Testis (tissue), 3 donors: ENCODE data around the gene RNF213. TPM values are rescaled to one million over a fixed set of nuclear protein-coding genes. Genes with fewer than 3 reads are reported as not detected.

Source experiments
- DNase-seq: peaks from one replicate; pipeline ENCODE4 v3.0.0-alpha.2; 2019
- H3K27ac ChIP-seq, 2 donors: fragments of 200-600 bp; sonication (generic); one replicate each; pipeline ENCODE4 v1.5.1; 2019
- H3K27me3 ChIP-seq: fragments of 200-600 bp; sonication (generic); one replicate; pipeline ENCODE4 v1.5.1; 2019
- H3K36me3 ChIP-seq: fragments of 200-600 bp; sonication (generic); one replicate; pipeline ENCODE4 v1.5.1; 2017; ENCODE audit warnings: low read depth; ENCODE audit errors: missing control alignments
- H3K4me1 ChIP-seq: fragments of 200-600 bp; sonication (generic); one replicate; pipeline ENCODE4 v1.5.1; 2019
- H3K4me3 ChIP-seq, 2 donors: fragments of 200-600 bp; sonication (generic); one replicate each; pipeline ENCODE4 v1.5.1; 2017 to 2019
- H3K9me3 ChIP-seq: fragments of 200-600 bp; sonication (generic); one replicate; pipeline ENCODE4 v1.5.1; 2017
- POLR2A ChIP-seq: fragments of 450-650 bp; IDR thresholded peaks from one replicate; pipeline ENCODE4 v1.6.1; 2017; ENCODE audit warnings: antibody characterized with exemption, mild to moderate bottlenecking, moderate library complexity
- WGBS, 2 donors: methylation state at CpG; one replicate each; pipeline ENCODE4 v1.1.5; 2018; 5-methylcytosine and 5-hydroxymethylcytosine counted together
- intact Hi-C: fragments of 100-400 bp; cut with DNase I; formaldehyde crosslinking; loops from one replicate; pipeline ENCODE4 v1.15.1; 2023; ENCODE audit warnings: low total_unique reads
- polyA plus RNA-seq: library from polyadenylated mRNA; stranded (reverse); fragments of 350-450 nt; fragmentation: Illumina TruSeq; extraction: RNeasy Lipid Tissue Mini Kit (QIAGEN cat#74804); gene quantifications from one replicate; pipeline ENCODE4 v1.2.3, GENCODE V29; 2014; ENCODE audit warnings: low read depth, low replicate concordance; ENCODE audit not compliant: insufficient read depth
- total RNA-seq, 2 donors: library from RNA; depleted of rRNA; stranded (reverse); fragments of >200 nt; gene quantifications; one replicate each; pipeline ENCODE4 v1.2.3, GENCODE V29; 2016
- TF ChIP-seq, protein P1 (sequence below), 3 experiments: fragments of 450-650 bp in 2 of 3; fragments of 200-600 bp in 1 of 3; sonication (generic) in 1 of 3; IDR thresholded peaks; one replicate each; pipeline ENCODE4 v1.5.1; 2016 to 2019; ENCODE audit warnings: antibody characterized with exemption in 3 of 3, mild to moderate bottlenecking in 2 of 3, moderate library complexity in 1 of 3

Gene RNF213
- total and polyA plus RNA-seq, 3 donors from 2014 or later = 25.3 to 68.9 (median 66.9) TPM

DNA sequence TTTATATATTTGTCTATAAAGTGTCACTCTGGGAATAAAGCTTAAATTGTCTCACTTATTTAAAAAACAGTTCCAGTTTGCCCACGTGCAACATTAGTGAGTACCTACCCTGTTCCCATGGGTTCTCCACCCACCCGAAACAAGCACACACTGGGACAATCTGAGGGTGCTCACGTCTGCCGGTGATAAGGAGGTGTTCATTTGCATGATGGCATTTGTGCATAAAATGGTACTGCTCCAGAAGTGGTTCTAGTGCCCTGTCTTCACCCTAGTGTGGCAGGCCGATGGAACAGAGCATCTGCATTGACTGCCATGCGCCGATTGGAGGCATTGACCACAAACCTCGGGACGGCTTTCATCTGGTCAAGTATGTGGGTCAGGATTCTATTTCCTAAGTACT is 118.7 kb downstream of the RNF213 start:
- Histone ChIP-seq H3K36me3 (no peaks in the 10 kb centered on the region), H3K9me3 (no peaks in the 10 kb centered on the region), H3K4me1 (no peaks in the 10 kb centered on the region), H3K4me3 (no peak overlapping the region), H3K27me3 (no peaks in the 10 kb centered on the region), H3K27ac (no peak overlapping the region)
- DNase-seq = no peak
- intact Hi-C loops = no loop called here
- no peak for TF ChIP-seq POLR2A
- TF ChIP-seq, protein P1, sequence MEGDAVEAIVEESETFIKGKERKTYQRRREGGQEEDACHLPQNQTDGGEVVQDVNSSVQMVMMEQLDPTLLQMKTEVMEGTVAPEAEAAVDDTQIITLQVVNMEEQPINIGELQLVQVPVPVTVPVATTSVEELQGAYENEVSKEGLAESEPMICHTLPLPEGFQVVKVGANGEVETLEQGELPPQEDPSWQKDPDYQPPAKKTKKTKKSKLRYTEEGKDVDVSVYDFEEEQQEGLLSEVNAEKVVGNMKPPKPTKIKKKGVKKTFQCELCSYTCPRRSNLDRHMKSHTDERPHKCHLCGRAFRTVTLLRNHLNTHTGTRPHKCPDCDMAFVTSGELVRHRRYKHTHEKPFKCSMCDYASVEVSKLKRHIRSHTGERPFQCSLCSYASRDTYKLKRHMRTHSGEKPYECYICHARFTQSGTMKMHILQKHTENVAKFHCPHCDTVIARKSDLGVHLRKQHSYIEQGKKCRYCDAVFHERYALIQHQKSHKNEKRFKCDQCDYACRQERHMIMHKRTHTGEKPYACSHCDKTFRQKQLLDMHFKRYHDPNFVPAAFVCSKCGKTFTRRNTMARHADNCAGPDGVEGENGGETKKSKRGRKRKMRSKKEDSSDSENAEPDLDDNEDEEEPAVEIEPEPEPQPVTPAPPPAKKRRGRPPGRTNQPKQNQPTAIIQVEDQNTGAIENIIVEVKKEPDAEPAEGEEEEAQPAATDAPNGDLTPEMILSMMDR (IDR thresholded peaks at IDR 0.05) = no peak
- 91 to 92% methylated on average over 9 of the region's 9 CpGs for WGBS, 2 donors

DNA sequence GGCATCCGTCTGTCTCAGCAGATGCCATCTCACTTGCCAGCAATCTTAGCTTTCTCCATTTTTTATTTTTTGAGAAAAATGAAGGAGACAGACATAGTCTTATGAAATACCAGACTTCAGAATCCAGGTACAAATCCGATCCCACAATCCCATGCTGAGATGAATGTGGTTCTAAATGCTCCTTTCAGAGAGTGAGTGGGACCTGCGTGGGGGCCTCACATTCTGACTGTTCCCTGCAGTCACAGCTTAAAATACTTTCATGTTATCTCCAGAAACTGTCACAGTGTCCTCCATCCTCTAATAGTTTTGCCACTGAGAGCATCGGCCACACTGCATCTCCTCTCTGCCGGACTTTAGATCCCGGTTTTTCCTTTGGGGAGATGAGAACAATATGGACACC is 119.4 kb downstream of the RNF213 start:
- DNase-seq = no peak
- Histone ChIP-seq H3K9me3 (no peaks in the 10 kb centered on the region), H3K27me3 (no peaks in the 10 kb centered on the region), H3K27ac (no peak overlapping the region), H3K4me3 (no peak overlapping the region), H3K36me3 (no peaks in the 10 kb centered on the region), H3K4me1 (no peaks in the 10 kb centered on the region)
- no peak for TF ChIP-seq POLR2A
- TF ChIP-seq, protein P1 (IDR thresholded peaks at IDR 0.05) = no peak
- intact Hi-C loops = no loop called here
- 91% methylated on average over 6 of the region's 6 CpGs for WGBS, 2 donors

DNA sequence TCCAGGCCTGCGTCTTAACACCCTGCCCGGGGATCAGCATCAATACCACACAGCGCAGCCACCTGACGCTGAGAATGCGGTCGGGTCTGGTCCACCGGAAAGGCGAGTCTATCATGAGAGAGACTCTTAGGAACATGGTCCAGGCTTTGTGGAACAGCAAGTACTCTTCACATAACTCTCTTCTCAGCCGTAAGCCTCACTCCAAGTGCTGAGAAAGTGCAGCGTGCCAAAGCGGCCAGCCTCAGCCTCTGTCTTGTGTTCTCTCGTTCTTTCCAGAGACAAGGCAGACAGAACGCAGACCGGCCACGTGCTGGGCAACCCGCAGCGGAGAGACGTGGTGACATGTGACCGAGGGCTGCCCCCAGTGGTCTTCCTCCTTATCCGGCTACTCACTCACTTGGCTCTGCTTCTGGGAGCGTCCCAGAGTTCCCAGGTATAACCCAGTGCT is 119.9 kb downstream of the RNF213 start:
- Histone ChIP-seq H3K27me3 (no peaks in the 10 kb centered on the region), H3K4me1 (no peaks in the 10 kb centered on the region), H3K27ac (peak overlapping the region in 1 of 2 donors; percentile 17), H3K4me3 (no peak overlapping the region), H3K36me3 (no peaks in the 10 kb centered on the region), H3K9me3 (no peaks in the 10 kb centered on the region)
- TF ChIP-seq, protein P1 (IDR thresholded peaks at IDR 0.05) = no peak
- TF ChIP-seq POLR2A = no peak
- 82 to 83% methylated on average over 20 to 21 of the region's 21 CpGs for WGBS, 2 donors
- no peak for DNase-seq
- intact Hi-C loops = no loop called here

DNA sequence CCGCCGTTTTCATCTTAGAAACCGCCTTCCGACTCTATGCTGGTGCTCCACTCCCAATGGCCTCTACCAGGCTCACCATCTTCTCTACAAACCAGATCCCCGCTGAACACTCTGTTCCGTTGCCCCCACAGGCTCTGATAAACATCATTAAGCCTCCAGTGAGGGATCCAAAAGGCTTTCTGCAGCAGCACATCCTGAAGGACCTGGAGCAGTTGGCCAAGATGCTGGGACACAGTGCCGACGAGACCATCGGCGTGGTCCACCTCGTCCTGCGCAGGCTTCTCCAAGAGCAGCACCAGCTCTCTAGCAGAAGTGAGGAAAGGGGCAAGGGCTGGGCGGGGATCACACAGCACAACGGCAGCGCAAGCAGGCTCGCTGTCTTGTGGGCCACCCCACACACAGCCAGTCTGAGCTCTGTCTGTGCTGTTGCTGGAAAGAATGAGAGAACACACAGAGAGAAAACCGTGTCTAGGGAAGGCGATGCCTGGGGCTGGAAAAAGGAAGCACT is 120.8 kb downstream of the RNF213 start:
- Histone ChIP-seq H3K27me3 (no peaks in the 10 kb centered on the region), H3K27ac (no peak overlapping the region), H3K4me1 (no peaks in the 10 kb centered on the region), H3K9me3 (no peaks in the 10 kb centered on the region), H3K36me3 (no peaks in the 10 kb centered on the region), H3K4me3 (no peak overlapping the region)
- no peak for DNase-seq
- intact Hi-C loops = no loop called here
- 94% methylated on average over 18 of the region's 18 CpGs for whole genome bisulfite sequencing, 2 donors
- TF ChIP-seq POLR2A = no peak
- TF ChIP-seq, protein P1 (IDR thresholded peaks at IDR 0.05) = no peak

DNA sequence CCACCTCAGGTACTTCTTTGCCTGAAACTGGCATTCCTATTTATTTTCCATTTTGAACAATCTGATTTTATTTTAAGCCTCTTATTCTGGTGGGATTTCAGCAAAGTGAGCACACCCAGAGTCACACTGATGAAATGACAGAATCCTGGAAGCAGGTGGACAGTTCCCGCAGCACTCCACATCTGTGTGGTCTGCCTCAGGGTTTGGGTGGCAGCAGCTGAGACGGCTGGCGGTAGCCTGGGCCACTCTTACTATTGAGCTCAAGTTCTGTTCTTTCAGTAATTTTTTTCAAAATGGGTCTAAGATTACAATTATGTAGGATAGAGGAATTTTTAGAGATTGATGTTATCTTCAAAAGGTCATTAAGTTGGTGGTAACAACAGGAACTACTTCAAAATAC is 121.8 kb downstream of the RNF213 start:
- no peak overlapping the region for H3K27ac ChIP-seq
- DNase-seq = no peak
- H3K27me3 ChIP-seq = no peaks in the 10 kb centered on the region
- intact Hi-C loops = no loop called here
- TF ChIP-seq POLR2A = no peak
- TF ChIP-seq, protein P1 (IDR thresholded peaks at IDR 0.05) = no peak
- no peaks in the 10 kb centered on the region for H3K36me3 ChIP-seq
- H3K9me3 ChIP-seq = no peaks in the 10 kb centered on the region
- H3K4me3 ChIP-seq = no peak overlapping the region
- 91 to 100% methylated on average over 3 of the region's 3 CpGs for WGBS, 2 donors
- H3K4me1 ChIP-seq = no peaks in the 10 kb centered on the region
